Upper lobe of left lung (tissue), 4 donors: ENCODE data around the gene GSTA3.

ENCODE experiments used
- CTCF ChIP-seq, 6 experiments: fragments of 450-650 bp in 4 of 6; fragments of 200-600 bp in 2 of 6; sonication (generic) in 2 of 6; IDR thresholded peaks; one replicate each; pipeline ENCODE4 v1.5.1; 2016 to 2019; ENCODE audit warnings: antibody characterized with exemption in 6 of 6
- POLR2A ChIP-seq, 4 donors: fragments of 450-650 bp; IDR thresholded peaks; one replicate each; pipeline ENCODE4 v1.5.1; 2016 to 2017; ENCODE audit warnings: antibody characterized with exemption in 4 of 4, mild to moderate bottlenecking in 2 of 4
- POLR2AphosphoS5 ChIP-seq, 2 donors: sonication (generic); formaldehyde crosslinking; IDR thresholded peaks; one replicate each; pipeline ENCODE4 v1.5.1; 2017; ENCODE audit warnings: antibody characterized with exemption in 2 of 2

DNA sequence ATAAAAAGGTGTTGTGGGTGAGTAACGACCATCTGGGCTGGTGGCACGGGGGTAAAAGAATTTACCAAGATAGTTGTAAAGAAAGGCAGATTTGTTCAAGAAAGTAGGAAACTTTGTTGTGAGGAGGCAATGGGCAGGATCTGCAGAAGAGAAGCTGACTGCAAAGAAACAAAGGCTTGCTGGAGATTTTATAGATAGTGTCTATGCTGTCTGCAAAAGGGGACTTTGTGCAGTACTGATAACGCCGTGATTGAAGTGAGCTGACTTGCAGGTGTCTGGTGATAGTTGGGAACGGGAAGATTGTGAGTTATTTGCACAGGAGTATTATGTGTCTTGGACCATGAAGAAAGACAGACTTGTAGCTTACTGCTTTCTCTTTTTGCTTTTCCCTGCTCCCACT is 36.8 kb upstream of the GSTA3 start:
- TF ChIP-seq CTCF (IDR thresholded peaks at IDR 0.05) (no peak), POLR2AphosphoS5 (IDR thresholded peaks at IDR 0.05) (no peak), POLR2A (IDR thresholded peaks at IDR 0.05) (no peak)
